Measurements from ENCODE around the gene TADA2A.
"Not testable (repeated sequence)": the region's sequence is repeated elsewhere in the genome, so short reads cannot be mapped to it uniquely, and the experiment has no call there.

Gene TADA2A

DNA sequence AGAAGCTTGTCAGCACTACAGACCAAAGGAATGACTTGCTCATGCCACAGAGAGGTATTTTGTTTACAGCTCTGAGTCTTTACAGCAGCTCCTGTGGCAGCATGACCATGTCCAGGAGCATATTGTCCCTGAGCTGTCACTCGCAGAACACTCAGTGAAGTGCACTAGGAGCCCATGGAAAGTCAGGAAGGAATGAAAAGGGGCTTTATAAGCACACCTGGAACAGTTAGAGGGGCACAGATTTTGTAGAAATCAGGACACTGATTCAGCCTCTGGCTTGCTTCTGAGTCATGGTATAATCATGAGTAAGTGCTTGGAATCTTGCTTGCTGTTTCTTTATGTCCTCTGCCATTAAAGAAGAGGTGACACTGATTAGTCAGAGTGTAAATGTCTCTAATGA lies 41.0 kb downstream of the TADA2A start:
- Histone ChIP-seq H4K20me1 (ENCODE audit: control insufficient read depth, insufficient read depth, low read depth, low read length) (no peaks in the 10 kb centered on the region), H3K4me1 (ENCODE audit: control insufficient read depth, low read length) (no peaks in the 10 kb centered on the region), H3K27me3 (ENCODE audit: control insufficient read depth, low read length) (no peaks in the 10 kb centered on the region), H3K79me2 (ENCODE audit: control insufficient read depth, low read length) (no peaks in the 10 kb centered on the region), H3K4me2 (ENCODE audit: low read length) (no peak overlapping the region), H3K36me3 (ENCODE audit: control insufficient read depth, low read length) (peaks cover 82% of the 10 kb centered on the region), H3F3A (ENCODE audit: control insufficient read depth, insufficient read depth) (no peaks in the 10 kb centered on the region), H3K9me2 (replicated peaks; ENCODE audit: control insufficient read depth, low read length) (no peaks in the 10 kb centered on the region), H3K27ac (ENCODE audit: low read depth, low read length) (no peak overlapping the region), H3K4me3 (ENCODE audit: low read length) (no peak overlapping the region), H3K9me3 (ENCODE audit: control insufficient read depth, insufficient read depth, low read length) (no peaks in the 10 kb centered on the region)
- TF ChIP-seq EZH2phosphoT487 (IDR thresholded peaks at IDR 0.05; ENCODE audit: borderline replicate concordance, low read length) (no peak), CTCF (IDR thresholded peaks at IDR 0.05; ENCODE audit: low read depth, low read length, poor library complexity, severe bottlenecking) (no peak)

DNA sequence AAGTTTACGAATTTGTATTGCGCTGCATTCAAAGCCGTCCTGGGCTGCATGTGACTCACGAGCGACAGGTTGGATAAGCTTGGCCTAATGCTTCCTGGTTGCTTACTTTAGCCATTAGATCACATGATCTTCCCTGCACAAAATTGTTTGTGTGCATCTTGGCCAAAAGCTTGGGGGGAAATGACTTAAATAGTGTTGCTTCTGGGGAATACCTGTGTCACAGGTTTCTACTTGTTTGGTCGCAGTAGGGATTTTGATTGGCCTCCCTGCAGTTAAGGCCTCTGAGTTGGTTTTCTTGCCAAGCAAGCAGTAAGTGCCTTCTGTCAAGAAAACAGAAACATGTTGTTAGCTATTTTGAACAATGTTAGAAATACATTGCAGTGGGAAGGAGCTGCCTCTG lies 43.4 kb downstream of the TADA2A start:
- Histone ChIP-seq H3K36me3 (ENCODE audit: control insufficient read depth, low read length) (peaks cover 65% of the 10 kb centered on the region), H3K4me3 (ENCODE audit: low read length) (no peak overlapping the region), H3K4me1 (ENCODE audit: control insufficient read depth, low read length) (no peaks in the 10 kb centered on the region), H3F3A (ENCODE audit: control insufficient read depth, insufficient read depth) (no peaks in the 10 kb centered on the region), H3K9me2 (replicated peaks; ENCODE audit: control insufficient read depth, low read length) (no peaks in the 10 kb centered on the region), H3K9me3 (ENCODE audit: control insufficient read depth, insufficient read depth, low read length) (no peaks in the 10 kb centered on the region), H3K79me2 (ENCODE audit: control insufficient read depth, low read length) (no peaks in the 10 kb centered on the region), H3K27ac (ENCODE audit: low read depth, low read length) (no peak overlapping the region), H3K4me2 (ENCODE audit: low read length) (no peak overlapping the region), H3K27me3 (ENCODE audit: control insufficient read depth, low read length) (no peaks in the 10 kb centered on the region), H4K20me1 (ENCODE audit: control insufficient read depth, insufficient read depth, low read depth, low read length) (no peaks in the 10 kb centered on the region)
- no peak for TF ChIP-seq CTCF (IDR thresholded peaks at IDR 0.05; ENCODE audit: low read depth, low read length, poor library complexity, severe bottlenecking)
- TF ChIP-seq EZH2phosphoT487 (IDR thresholded peaks at IDR 0.05; ENCODE audit: borderline replicate concordance, low read length): no peak

DNA sequence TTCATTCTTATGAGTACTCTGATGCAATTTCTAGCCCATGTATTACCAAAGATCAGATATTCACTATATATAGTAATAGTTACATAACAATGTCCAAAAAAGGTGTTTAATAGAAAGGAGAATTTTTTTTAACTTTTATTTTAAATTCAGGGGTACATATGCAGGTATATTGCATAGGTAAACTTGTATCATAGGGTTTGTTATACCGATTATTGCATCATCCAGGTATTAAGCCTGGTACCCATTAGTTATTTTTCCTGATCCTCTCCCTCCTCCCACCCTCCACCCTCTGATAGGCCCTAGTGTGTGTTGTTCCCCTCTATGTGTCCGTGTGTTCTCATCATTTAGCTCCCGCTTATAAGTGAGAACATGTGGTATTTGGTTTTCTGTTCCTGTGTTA lies 51.1 kb downstream of the TADA2A start:
- H3K4me3 ChIP-seq (ENCODE audit: low read length); H3K79me2 ChIP-seq (ENCODE audit: control insufficient read depth, low read length); H3K27ac ChIP-seq (ENCODE audit: low read depth, low read length); H3K9me3 ChIP-seq (ENCODE audit: control insufficient read depth, insufficient read depth, low read length); H3K27me3 ChIP-seq (ENCODE audit: control insufficient read depth, low read length); H4K20me1 ChIP-seq (ENCODE audit: control insufficient read depth, insufficient read depth, low read depth, low read length); H3F3A ChIP-seq (ENCODE audit: control insufficient read depth, insufficient read depth); H3K4me1 ChIP-seq (ENCODE audit: control insufficient read depth, low read length); H3K4me2 ChIP-seq (ENCODE audit: low read length); H3K9me2 ChIP-seq (replicated peaks; ENCODE audit: control insufficient read depth, low read length): not testable (repeated sequence)
- peaks cover 23% of the 10 kb centered on the region for H3K36me3 ChIP-seq (ENCODE audit: control insufficient read depth, low read length)

DNA sequence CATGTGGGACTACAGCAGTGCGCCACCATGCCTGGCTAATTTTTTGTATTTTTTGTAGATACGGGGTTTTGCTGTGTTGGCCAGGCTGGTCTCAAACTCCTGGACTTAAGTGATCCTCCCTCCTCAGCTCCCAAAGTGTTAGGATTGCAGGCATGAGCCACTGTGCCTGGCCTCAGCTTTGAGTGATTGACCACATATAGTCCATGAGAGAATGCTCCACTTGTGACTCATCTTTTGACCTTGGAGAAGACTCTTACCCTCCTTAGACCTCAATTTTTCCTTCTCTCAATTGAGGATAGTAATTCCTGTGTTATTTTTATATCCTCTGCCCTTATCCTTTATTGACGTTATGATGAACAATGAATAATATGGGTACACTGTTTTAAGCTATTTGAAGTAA lies 52.1 kb downstream of the TADA2A start:
- Histone ChIP-seq H3K4me2 (ENCODE audit: low read length) (no peak overlapping the region), H3K27me3 (ENCODE audit: control insufficient read depth, low read length) (no peaks in the 10 kb centered on the region), H3K36me3 (ENCODE audit: control insufficient read depth, low read length) (peaks cover 20% of the 10 kb centered on the region), H3K4me1 (ENCODE audit: control insufficient read depth, low read length) (no peaks in the 10 kb centered on the region), H3K4me3 (ENCODE audit: low read length) (no peak overlapping the region), H3K79me2 (ENCODE audit: control insufficient read depth, low read length) (no peaks in the 10 kb centered on the region), H3F3A (ENCODE audit: control insufficient read depth, insufficient read depth) (no peaks in the 10 kb centered on the region), H3K9me2 (replicated peaks; ENCODE audit: control insufficient read depth, low read length) (no peaks in the 10 kb centered on the region), H4K20me1 (ENCODE audit: control insufficient read depth, insufficient read depth, low read depth, low read length) (no peaks in the 10 kb centered on the region), H3K27ac (ENCODE audit: low read depth, low read length) (no peak overlapping the region), H3K9me3 (ENCODE audit: control insufficient read depth, insufficient read depth, low read length) (no peaks in the 10 kb centered on the region)
- TF ChIP-seq CTCF (IDR thresholded peaks at IDR 0.05; ENCODE audit: low read depth, low read length, poor library complexity, severe bottlenecking) (no peak), EZH2phosphoT487 (IDR thresholded peaks at IDR 0.05; ENCODE audit: borderline replicate concordance, low read length) (no peak)
